AG09309 (cell line): Measurements from ENCODE around the gene COA1.

ENCODE experiments used
- DNase-seq: peaks from one replicate; pipeline ENCODE4 v3.0.0-alpha.2; 2010; ENCODE audit warnings: low read depth
- H3K4me3 ChIP-seq: 2 replicates; pipeline ENCODE4 v1.5.1; 2011; ENCODE audit warnings: mild to moderate bottlenecking, low read depth, low read length, moderate library complexity; ENCODE audit not compliant: control insufficient read depth
- TF ChIP-seq, protein P1 (sequence below): IDR thresholded peaks from 2 replicates; pipeline ENCODE4 v1.5.1; 2011; ENCODE audit warnings: mild to moderate bottlenecking, low read depth, low read length, inconsistent platforms; ENCODE audit not compliant: insufficient read depth, control insufficient read depth; ENCODE audit errors: missing control alignments

Gene COA1

DNA sequence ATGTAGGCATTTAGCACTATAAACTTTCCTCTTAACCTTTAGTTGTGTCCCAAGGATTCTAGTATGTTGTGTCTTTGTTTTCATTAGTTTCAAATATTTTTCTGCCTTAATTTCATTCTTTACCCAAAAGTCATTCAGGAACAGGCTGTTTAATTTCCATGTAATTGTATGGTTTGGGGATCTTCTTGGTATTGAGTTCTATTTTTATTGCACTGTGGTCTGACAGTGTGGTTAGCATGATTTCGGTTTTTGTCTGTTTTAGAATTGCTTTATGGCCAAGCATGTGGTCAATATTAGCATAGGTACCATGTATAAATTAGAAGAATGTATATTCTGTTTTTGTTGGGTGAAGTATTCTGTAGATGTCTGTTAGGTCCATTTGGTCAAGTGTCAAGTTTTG lies 26.3 kb downstream of the COA1 start:
- TF ChIP-seq, protein P1, sequence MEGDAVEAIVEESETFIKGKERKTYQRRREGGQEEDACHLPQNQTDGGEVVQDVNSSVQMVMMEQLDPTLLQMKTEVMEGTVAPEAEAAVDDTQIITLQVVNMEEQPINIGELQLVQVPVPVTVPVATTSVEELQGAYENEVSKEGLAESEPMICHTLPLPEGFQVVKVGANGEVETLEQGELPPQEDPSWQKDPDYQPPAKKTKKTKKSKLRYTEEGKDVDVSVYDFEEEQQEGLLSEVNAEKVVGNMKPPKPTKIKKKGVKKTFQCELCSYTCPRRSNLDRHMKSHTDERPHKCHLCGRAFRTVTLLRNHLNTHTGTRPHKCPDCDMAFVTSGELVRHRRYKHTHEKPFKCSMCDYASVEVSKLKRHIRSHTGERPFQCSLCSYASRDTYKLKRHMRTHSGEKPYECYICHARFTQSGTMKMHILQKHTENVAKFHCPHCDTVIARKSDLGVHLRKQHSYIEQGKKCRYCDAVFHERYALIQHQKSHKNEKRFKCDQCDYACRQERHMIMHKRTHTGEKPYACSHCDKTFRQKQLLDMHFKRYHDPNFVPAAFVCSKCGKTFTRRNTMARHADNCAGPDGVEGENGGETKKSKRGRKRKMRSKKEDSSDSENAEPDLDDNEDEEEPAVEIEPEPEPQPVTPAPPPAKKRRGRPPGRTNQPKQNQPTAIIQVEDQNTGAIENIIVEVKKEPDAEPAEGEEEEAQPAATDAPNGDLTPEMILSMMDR, result no peak
- DNase-seq, result no peak

DNA sequence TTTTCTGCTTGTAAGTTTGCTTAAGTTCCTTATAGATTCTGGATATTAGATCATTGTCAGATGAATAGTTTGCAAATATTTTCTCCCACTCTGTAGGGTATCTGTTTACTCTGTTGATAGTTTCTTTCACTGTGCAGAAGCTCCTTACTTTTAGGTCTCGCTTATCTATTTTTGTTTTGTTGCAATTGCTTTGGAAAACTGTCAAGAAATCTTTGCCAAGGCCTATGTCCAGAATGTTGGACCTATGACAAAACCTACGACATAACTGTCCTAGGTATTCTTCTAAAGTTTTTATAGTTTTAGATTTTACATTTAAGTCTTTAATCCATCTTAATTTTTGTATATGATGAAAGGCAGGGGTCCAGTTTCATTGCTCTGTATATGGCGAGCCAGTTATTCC lies 27.4 kb downstream of the COA1 start:
- DNase-seq, result no peak
- TF ChIP-seq, protein P1, result no peak
- H3K4me3 ChIP-seq, result no peak overlapping the region

More for the DNA sequence above, 26.3 kb downstream of the COA1 start:
- no peak overlapping the region for H3K4me3 ChIP-seq

DNA sequence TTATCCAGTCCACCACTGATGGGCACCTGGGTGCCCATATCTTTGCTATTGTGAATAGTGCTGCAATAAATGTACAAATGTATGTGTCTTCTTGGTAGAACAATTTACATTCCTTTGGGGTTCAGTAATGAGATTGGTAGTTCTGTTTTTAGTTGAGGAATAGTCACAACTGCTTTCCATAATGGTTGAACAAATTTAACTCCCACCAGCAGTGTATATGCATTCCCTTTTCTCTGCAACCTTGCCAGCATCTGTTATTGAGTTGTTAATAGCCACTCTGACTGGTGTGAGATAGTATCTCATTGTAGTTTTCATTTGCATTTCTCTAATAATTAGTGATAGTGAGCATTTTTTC lies 27.8 kb downstream of the COA1 start:
- no peak for DNase-seq
- H3K4me3 ChIP-seq, result no peak overlapping the region
- TF ChIP-seq, protein P1, result no peak

DNA sequence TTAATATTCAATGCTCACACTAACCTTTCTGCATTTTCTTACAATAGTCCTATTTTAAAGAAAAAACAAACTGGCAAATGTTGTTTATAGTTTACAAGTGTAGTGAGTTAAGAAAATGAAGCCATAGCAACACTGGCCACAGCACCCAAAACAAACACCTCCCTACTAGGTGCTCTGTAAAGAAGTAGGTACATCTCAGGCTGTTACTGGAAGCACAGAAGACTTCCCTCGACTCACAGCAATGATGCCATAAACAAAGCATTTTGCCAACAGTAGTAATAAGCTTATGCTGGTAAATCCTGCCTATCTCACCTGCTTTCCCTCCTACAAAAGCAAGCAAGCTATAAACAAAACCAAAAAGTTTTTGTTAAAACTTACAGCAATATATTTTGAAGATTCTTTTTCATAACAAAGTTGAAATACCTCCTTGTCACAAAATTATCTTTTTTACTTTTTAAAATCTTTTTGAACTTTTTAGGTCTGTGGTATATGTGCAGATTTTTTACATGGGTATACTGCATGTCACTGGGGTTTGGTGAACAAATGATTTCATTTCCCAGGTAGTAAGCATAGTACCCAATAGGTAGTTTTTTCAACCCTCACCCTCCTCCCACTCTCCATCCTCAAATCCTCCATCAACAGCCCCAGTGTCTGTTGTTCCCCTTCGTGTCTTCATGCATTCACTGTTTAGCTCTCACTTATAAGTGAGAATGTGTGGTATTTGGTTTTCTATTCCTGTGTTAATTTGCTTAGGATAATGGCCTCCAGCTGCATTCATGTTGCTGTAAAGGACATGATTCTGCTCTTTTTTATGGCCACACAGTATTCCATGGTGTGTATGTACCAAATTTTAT lies 28.4 kb downstream of the COA1 start:
- TF ChIP-seq, protein P1, result no peak
- no peak overlapping the region for H3K4me3 ChIP-seq
- DNase-seq, result no peak

DNA sequence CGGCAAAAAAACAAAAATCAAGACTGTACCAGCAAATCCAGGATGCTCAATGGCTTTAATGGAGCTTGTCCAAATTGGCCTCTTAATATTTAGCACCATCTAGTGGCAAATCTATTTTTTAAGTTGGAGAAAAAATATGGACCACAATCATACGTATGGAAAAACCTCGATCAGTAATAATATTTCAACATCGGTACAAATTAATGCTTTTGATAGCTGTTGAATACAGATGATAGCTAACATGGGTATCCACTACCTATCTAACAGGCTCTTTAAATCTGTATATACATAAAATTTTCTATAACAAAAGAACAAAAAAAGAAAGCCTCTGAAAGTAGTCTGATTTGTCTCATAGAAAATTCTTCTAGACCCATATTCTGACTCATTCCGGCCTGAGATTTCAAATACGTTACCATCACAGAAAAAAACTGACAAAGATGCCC lies 29.2 kb downstream of the COA1 start:
- TF ChIP-seq, protein P1, result peak; percentile 60
- no peak overlapping the region for H3K4me3 ChIP-seq
- no peak for DNase-seq

DNA sequence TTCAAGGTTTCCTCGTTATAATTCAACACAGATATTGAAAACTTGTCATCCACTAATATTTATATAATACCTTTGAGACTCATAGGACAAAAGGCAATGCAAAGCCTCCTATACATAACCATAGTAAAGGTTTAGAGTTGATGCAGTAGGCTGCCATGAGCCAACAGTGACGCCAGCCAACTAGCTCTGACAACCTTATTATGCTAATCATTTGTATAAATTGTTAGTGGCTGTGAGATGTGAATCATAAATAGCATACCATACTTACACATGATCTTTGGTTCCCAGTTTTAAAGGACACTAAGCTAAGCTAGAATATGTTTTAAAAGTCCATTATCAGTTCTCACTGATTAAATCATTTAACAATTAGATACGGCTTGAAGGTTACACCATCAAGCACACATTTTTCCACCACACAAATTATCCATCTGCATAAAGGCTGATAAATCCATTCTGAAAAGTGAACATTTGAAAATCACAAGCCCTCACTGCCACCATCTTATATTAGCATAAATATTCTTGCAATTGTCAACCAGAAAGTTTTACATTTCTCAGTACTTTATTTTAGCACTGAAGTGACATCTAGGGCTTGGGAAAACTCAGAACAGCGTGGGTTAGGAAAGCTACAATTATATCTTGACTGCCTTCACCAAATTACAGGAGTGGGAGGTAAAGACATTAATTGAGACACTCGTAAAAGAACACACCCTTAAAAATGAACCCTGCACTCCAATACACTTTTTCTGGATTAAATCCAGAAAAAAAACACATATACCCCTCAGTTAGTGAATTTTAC lies 30.7 kb downstream of the COA1 start:
- no peak for DNase-seq
- no peak overlapping the region for H3K4me3 ChIP-seq
- TF ChIP-seq, protein P1, result no peak
